SK-N-MC (cell line): ENCODE data around the gene SLFN12L.

Experiments used
- DNase-seq: peaks from one replicate; pipeline ENCODE4 v3.0.0-alpha.2; 2011; ENCODE audit warnings: low read depth, low spot score
- H3K27ac ChIP-seq: fragments of 200-600 bp; sonication (generic); 2 replicates; pipeline ENCODE4 v1.5.1; 2016; ENCODE audit warnings: mixed run types
- H3K36me3 ChIP-seq: fragments of 200-600 bp; sonication (generic); 2 replicates; pipeline ENCODE4 v1.6.1; 2017; ENCODE audit warnings: antibody characterized with exemption, low read length, mixed read lengths; ENCODE audit not compliant: insufficient read depth
- H3K4me3 ChIP-seq: fragments of 200-600 bp; sonication (generic); 2 replicates; pipeline ENCODE4 v1.5.1; 2016
- H3K9ac ChIP-seq: fragments of 200-600 bp; sonication (generic); 2 replicates; pipeline ENCODE4 v1.8.0; 2017; ENCODE audit warnings: mixed run types, mixed read lengths; ENCODE audit not compliant: insufficient read length
- H3K9me3 ChIP-seq: fragments of 200-600 bp; sonication (generic); 2 replicates; pipeline ENCODE4 v1.6.1; 2017; ENCODE audit warnings: low read depth, mild to moderate bottlenecking, antibody characterized with exemption, low read length, moderate library complexity, mixed read lengths
- EZH2 ChIP-seq: fragments of 200-600 bp; sonication (generic); IDR thresholded peaks from one replicate; pipeline ENCODE4 v1.6.1; 2017; ENCODE audit warnings: antibody characterized with exemption
- FOXP2 ChIP-seq: optimal IDR thresholded peaks from 2 replicates; pipeline ENCODE3; 2011; ENCODE audit warnings: mild to moderate bottlenecking, moderate library complexity; ENCODE audit not compliant: insufficient read depth; ENCODE audit errors: extremely low read length, control extremely low read depth
- POLR2AphosphoS5 ChIP-seq: IDR thresholded peaks from 2 replicates; pipeline ENCODE4 v1.6.1; 2012; ENCODE audit warnings: mild to moderate bottlenecking, low read depth, low read length, borderline replicate concordance

Gene SLFN12L

GRCh38 chr17:35548978-35549377 lies 11.5 kb upstream of the SLFN12L start:
- no peak overlapping the region for H3K4me3 ChIP-seq
- TF ChIP-seq POLR2AphosphoS5 (no peak), FOXP2 (no peak), EZH2 (no peak)
- no peak overlapping the region for H3K27ac ChIP-seq
- DNase-seq, result no peak
- no peaks in the 10 kb centered on the region for H3K9me3 ChIP-seq
- H3K36me3 ChIP-seq, result no peaks in the 10 kb centered on the region
- no peak overlapping the region for H3K9ac ChIP-seq

- no peak for TF ChIP-seq FOXP2
- TF ChIP-seq EZH2, result no peak
- TF ChIP-seq POLR2AphosphoS5, result no peak
- H3K36me3 ChIP-seq, result no peaks in the 10 kb centered on the region
- no peaks in the 10 kb centered on the region for H3K9me3 ChIP-seq
- H3K27ac ChIP-seq, result no peak overlapping the region
- no peak for DNase-seq
- H3K4me3 ChIP-seq, result no peak overlapping the region
- no peak overlapping the region for H3K9ac ChIP-seq
Measured at GRCh38 chr17:35548208-35548810, 10.8 kb upstream of the SLFN12L start.

- H3K9me3 ChIP-seq, result no peaks in the 10 kb centered on the region
- no peak overlapping the region for H3K27ac ChIP-seq
- H3K36me3 ChIP-seq, result no peaks in the 10 kb centered on the region
- DNase-seq, result no peak
- H3K9ac ChIP-seq, result no peak overlapping the region
- TF ChIP-seq EZH2 (no peak), POLR2AphosphoS5 (no peak), FOXP2 (no peak)
- H3K4me3 ChIP-seq, result no peak overlapping the region
Measured at GRCh38 chr17:35546487-35546886, 9.0 kb upstream of the SLFN12L start.

- no peak overlapping the region for H3K27ac ChIP-seq
- DNase-seq, result no peak
- no peak overlapping the region for H3K4me3 ChIP-seq
- no peaks in the 10 kb centered on the region for H3K36me3 ChIP-seq
- H3K9ac ChIP-seq, result no peak overlapping the region
- no peaks in the 10 kb centered on the region for H3K9me3 ChIP-seq
- TF ChIP-seq EZH2, result no peak
- TF ChIP-seq FOXP2, result no peak
- no peak for TF ChIP-seq POLR2AphosphoS5
Measured at GRCh38 chr17:35545150-35545549, 7.7 kb upstream of the SLFN12L start.

GRCh38 chr17:35543856-35544255 lies 6.4 kb upstream of the SLFN12L start:
- Histone ChIP-seq H3K27ac (no peak overlapping the region), H3K9me3 (no peaks in the 10 kb centered on the region), H3K36me3 (no peaks in the 10 kb centered on the region), H3K4me3 (no peak overlapping the region), H3K9ac (no peak overlapping the region)
- DNase-seq, result no peak
- TF ChIP-seq FOXP2 (no peak), EZH2 (no peak), POLR2AphosphoS5 (no peak)

GRCh38 chr17:35542990-35543389 lies 5.5 kb upstream of the SLFN12L start:
- no peaks in the 10 kb centered on the region for H3K9me3 ChIP-seq
- H3K9ac ChIP-seq, result no peak overlapping the region
- no peaks in the 10 kb centered on the region for H3K36me3 ChIP-seq
- no peak for TF ChIP-seq EZH2
- TF ChIP-seq POLR2AphosphoS5, result no peak
- no peak for TF ChIP-seq FOXP2
- no peak overlapping the region for H3K27ac ChIP-seq
- no peak for DNase-seq
- H3K4me3 ChIP-seq, result no peak overlapping the region

- peak overlapping the region; percentile 42; the same call in 1 of the 2 replicates for H3K27ac ChIP-seq
- H3K9ac ChIP-seq, result peak overlapping the region; percentile 58
Measured at GRCh38 chr17:35541434-35541833, 4.0 kb upstream of the SLFN12L start.

GRCh38 chr17:35540589-35541404 lies 3.3 kb upstream of the SLFN12L start:
- Histone ChIP-seq H3K9ac (peak overlapping the region; percentile 58), H3K9me3 (no peaks in the 10 kb centered on the region), H3K27ac (peak overlapping the region; percentile 42; the same call in 1 of the 2 replicates), H3K36me3 (no peaks in the 10 kb centered on the region), H3K4me3 (peak overlapping the region; percentile 57)
- DNase-seq, result no peak
- TF ChIP-seq EZH2 (no peak), FOXP2 (no peak), POLR2AphosphoS5 (no peak)

More at GRCh38 chr17:35541434-35541833, 4.0 kb upstream of the SLFN12L start:
- no peaks in the 10 kb centered on the region for H3K9me3 ChIP-seq
- TF ChIP-seq EZH2, result no peak
- H3K4me3 ChIP-seq, result peak overlapping the region; percentile 57; the same call in 1 of the 2 replicates
- no peaks in the 10 kb centered on the region for H3K36me3 ChIP-seq
- no peak for DNase-seq
